ENCODE measurements around the gene VAMP8. TPM values are rescaled to one million over a fixed set of nuclear protein-coding genes. Genes with fewer than 3 reads are reported as not detected.

Gene VAMP8
- total and polyA plus RNA-seq, 2 donors (not counting 1 experiment from before 2014, with no cell fraction given): 2.3 to 80.6 TPM

DNA sequence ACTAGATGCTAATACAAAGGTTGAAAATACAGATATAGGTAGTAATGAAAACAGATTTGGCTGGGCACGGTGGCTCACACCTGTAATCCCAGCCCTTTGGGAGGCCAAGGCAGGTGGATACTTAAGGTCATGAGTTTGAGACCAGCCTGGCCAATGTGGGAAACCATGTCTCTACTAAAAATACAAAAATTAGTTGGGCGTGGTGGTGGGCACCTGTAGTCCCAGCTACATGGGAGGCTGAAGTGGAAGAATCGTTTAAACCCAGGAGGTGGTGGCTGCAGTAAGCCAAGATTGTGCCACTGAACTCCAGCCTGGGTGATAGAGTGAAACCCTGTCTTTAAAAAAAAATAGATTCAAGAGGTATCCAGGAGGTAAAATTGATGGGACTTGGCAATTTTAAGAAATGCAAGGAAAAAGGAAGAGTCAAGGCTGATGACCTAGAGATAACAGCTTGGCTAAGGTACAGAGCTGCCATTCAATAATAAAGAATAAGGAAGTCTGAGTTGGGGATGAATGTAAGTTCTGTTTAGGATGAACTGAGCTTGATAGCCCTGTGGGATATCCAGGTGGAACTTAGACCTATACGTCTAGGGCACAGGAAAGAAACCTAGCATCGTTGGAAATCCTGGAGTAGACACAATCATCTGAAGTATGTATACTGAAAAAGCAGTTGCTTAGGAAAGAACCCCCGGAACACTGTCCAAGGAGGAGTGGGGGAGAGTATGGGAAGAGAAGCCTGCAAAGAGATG lies 29.4 kb upstream of the VAMP8 start:
- peaks cover 11% of the 10 kb centered on the region for H3K36me3 ChIP-seq (ENCODE audit: control insufficient read depth, insufficient read depth, low read length)
- H3K9me3 ChIP-seq (ENCODE audit: control insufficient read depth, insufficient read depth, low read depth, low read length): no peaks in the 10 kb centered on the region
- H3K4me3 ChIP-seq (replicated peaks in 1 of 4; ENCODE audit: control extremely low read depth in 1 of 4, insufficient read depth in 1 of 4, low read depth in 3 of 4, low read length in 4 of 4): no peak overlapping the region
- TF ChIP-seq, protein P1, sequence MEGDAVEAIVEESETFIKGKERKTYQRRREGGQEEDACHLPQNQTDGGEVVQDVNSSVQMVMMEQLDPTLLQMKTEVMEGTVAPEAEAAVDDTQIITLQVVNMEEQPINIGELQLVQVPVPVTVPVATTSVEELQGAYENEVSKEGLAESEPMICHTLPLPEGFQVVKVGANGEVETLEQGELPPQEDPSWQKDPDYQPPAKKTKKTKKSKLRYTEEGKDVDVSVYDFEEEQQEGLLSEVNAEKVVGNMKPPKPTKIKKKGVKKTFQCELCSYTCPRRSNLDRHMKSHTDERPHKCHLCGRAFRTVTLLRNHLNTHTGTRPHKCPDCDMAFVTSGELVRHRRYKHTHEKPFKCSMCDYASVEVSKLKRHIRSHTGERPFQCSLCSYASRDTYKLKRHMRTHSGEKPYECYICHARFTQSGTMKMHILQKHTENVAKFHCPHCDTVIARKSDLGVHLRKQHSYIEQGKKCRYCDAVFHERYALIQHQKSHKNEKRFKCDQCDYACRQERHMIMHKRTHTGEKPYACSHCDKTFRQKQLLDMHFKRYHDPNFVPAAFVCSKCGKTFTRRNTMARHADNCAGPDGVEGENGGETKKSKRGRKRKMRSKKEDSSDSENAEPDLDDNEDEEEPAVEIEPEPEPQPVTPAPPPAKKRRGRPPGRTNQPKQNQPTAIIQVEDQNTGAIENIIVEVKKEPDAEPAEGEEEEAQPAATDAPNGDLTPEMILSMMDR (conservative IDR thresholded peaks at IDR 0.05 in 1 of 2, IDR thresholded peaks at IDR 0.05 in 1 of 2; ENCODE audit: low read depth in 1 of 2, low read length in 2 of 2): no peak
- TF ChIP-seq EZH2 (IDR thresholded peaks at IDR 0.05; ENCODE audit: low read length, missing control alignments): no peak
- no peaks in the 10 kb centered on the region for H3K27me3 ChIP-seq (ENCODE audit: control insufficient read depth, insufficient read depth, low read length)
- peak in 1 of 2 donors; percentile 45 for DNase-seq (ENCODE audit: low read depth in 2 of 2)
- H3K4me1 ChIP-seq (ENCODE audit: control insufficient read depth, extremely low read depth, insufficient read depth, low read length): peaks cover 11% of the 10 kb centered on the region
- peaks cover 3% of the 10 kb centered on the region for H3K79me2 ChIP-seq (ENCODE audit: control insufficient read depth, insufficient read depth, low read length)
- H3K9ac ChIP-seq (ENCODE audit: insufficient read depth, low read length): no peak overlapping the region
- H3K27ac ChIP-seq (ENCODE audit: insufficient read depth, low read length): no peak overlapping the region
- no peak overlapping the region for H3K4me2 ChIP-seq (ENCODE audit: extremely low read depth, insufficient read depth, low read length)
- H2AFZ ChIP-seq (ENCODE audit: low read length): no peak overlapping the region
- no peaks in the 10 kb centered on the region for H4K20me1 ChIP-seq (ENCODE audit: control insufficient read depth, extremely low read depth, insufficient read depth, low read length)

DNA sequence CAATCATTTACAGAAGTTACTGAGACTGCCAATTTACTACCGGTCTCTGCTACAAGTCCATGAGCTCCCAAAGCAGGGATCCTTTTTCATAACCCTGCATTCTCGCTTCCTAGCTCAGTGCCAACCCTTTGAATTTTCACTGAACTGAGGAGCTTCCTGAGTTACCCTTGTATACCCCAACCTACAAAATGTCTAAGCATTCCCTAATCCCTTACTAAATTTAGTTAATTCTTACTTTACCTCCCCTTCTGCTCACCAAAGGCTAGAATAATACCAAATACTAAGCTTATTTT lies 28.8 kb upstream of the VAMP8 start:
- Histone ChIP-seq H2AFZ (ENCODE audit: low read length) (no peak overlapping the region), H3K27me3 (ENCODE audit: control insufficient read depth, insufficient read depth, low read length) (no peaks in the 10 kb centered on the region), H3K27ac (ENCODE audit: insufficient read depth, low read length) (no peak overlapping the region), H3K36me3 (ENCODE audit: control insufficient read depth, insufficient read depth, low read length) (peaks cover 10% of the 10 kb centered on the region), H3K4me2 (ENCODE audit: extremely low read depth, insufficient read depth, low read length) (no peak overlapping the region), H3K4me1 (ENCODE audit: control insufficient read depth, extremely low read depth, insufficient read depth, low read length) (peaks cover 11% of the 10 kb centered on the region), H4K20me1 (ENCODE audit: control insufficient read depth, extremely low read depth, insufficient read depth, low read length) (no peaks in the 10 kb centered on the region), H3K9ac (ENCODE audit: insufficient read depth, low read length) (no peak overlapping the region), H3K4me3 (replicated peaks in 1 of 4; ENCODE audit: control extremely low read depth in 1 of 4, insufficient read depth in 1 of 4, low read depth in 3 of 4, low read length in 4 of 4) (no peak overlapping the region), H3K79me2 (ENCODE audit: control insufficient read depth, insufficient read depth, low read length) (no peaks in the 10 kb centered on the region), H3K9me3 (ENCODE audit: control insufficient read depth, insufficient read depth, low read depth, low read length) (no peaks in the 10 kb centered on the region)
- TF ChIP-seq EZH2 (IDR thresholded peaks at IDR 0.05; ENCODE audit: low read length, missing control alignments): no peak
- TF ChIP-seq, protein P1 (conservative IDR thresholded peaks at IDR 0.05 in 1 of 2, IDR thresholded peaks at IDR 0.05 in 1 of 2; ENCODE audit: low read depth in 1 of 2, low read length in 2 of 2): no peak
- no peak for DNase-seq (ENCODE audit: low read depth in 2 of 2)

DNA sequence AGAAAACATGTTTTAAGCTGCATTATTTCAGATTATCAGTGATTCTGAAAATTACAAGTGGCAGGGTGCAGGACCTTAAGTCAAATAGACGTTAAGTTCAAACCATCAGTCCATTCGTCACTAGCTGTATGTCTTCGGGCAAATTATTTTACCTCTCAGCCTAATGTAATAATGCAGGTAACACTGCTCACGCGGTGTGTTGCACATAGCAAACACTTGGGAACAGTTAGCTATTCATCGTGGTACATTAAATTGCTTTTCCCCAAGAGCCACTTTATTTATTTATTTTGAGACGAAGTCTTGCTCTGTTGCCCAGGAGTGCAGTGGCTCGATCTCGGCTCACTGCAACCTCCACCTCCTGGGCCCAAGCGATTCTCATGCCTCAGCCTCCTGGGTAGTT lies 28.3 kb upstream of the VAMP8 start:
- no peak for TF ChIP-seq EZH2 (IDR thresholded peaks at IDR 0.05; ENCODE audit: low read length, missing control alignments)
- TF ChIP-seq, protein P1 (conservative IDR thresholded peaks at IDR 0.05 in 1 of 2, IDR thresholded peaks at IDR 0.05 in 1 of 2; ENCODE audit: low read depth in 1 of 2, low read length in 2 of 2): no peak
- Histone ChIP-seq H2AFZ (ENCODE audit: low read length) (no peak overlapping the region), H3K4me2 (ENCODE audit: extremely low read depth, insufficient read depth, low read length) (no peak overlapping the region), H3K4me3 (replicated peaks in 1 of 4; ENCODE audit: control extremely low read depth in 1 of 4, insufficient read depth in 1 of 4, low read depth in 3 of 4, low read length in 4 of 4) (no peak overlapping the region), H4K20me1 (ENCODE audit: control insufficient read depth, extremely low read depth, insufficient read depth, low read length) (no peaks in the 10 kb centered on the region), H3K9me3 (ENCODE audit: control insufficient read depth, insufficient read depth, low read depth, low read length) (no peaks in the 10 kb centered on the region), H3K27me3 (ENCODE audit: control insufficient read depth, insufficient read depth, low read length) (no peaks in the 10 kb centered on the region), H3K9ac (ENCODE audit: insufficient read depth, low read length) (no peak overlapping the region), H3K36me3 (ENCODE audit: control insufficient read depth, insufficient read depth, low read length) (peaks cover 11% of the 10 kb centered on the region), H3K4me1 (ENCODE audit: control insufficient read depth, extremely low read depth, insufficient read depth, low read length) (peaks cover 11% of the 10 kb centered on the region), H3K79me2 (ENCODE audit: control insufficient read depth, insufficient read depth, low read length) (no peaks in the 10 kb centered on the region), H3K27ac (ENCODE audit: insufficient read depth, low read length) (no peak overlapping the region)
- DNase-seq (ENCODE audit: low read depth in 2 of 2): no peak
